Keratinocyte (primary cell): ENCODE data around the gene SPAG6. TPM values are rescaled to one million over a fixed set of nuclear protein-coding genes. Genes with fewer than 3 reads are reported as not detected.

ENCODE experiments used
- DNase-seq: peaks from one replicate; pipeline ENCODE4 v3.0.0-alpha.2; 2011; ENCODE audit warnings: low read depth, missing footprints, low spot score
- FAIRE-seq: peaks from 2 replicates; lab custom pipeline; 2011; peaks lifted over from hg19 to GRCh38; lab: Jason Lieb, UNC
- H2AFZ ChIP-seq: 2 replicates; pipeline ENCODE4 v1.6.0; 2012; ENCODE audit warnings: low read length, control low read depth, inconsistent platforms; ENCODE audit not compliant: control insufficient read depth
- H3K27ac ChIP-seq: 2 replicates; pipeline ENCODE4 v1.5.1; 2011; ENCODE audit warnings: low read length; ENCODE audit not compliant: control insufficient read depth, insufficient read depth
- H3K27me3 ChIP-seq: 3 replicates; pipeline ENCODE4 v1.6.0; 2011; ENCODE audit warnings: low read length; ENCODE audit not compliant: control insufficient read depth, insufficient read depth; ENCODE audit errors: extremely low read depth
- H3K36me3 ChIP-seq, 2 experiments: 2 replicates in 1 of 2; 3 replicates in 1 of 2; pipeline ENCODE4 v1.5.1; 2011; ENCODE audit warnings: low read length in 2 of 2, mild to moderate bottlenecking in 1 of 2; ENCODE audit not compliant: control insufficient read depth in 2 of 2, insufficient read depth in 2 of 2; ENCODE audit errors: extremely low read depth in 1 of 2
- H3K4me1 ChIP-seq: 3 replicates; pipeline ENCODE4 v1.5.1; 2011; ENCODE audit warnings: low read length; ENCODE audit not compliant: control insufficient read depth, insufficient read depth; ENCODE audit errors: extremely low read depth
- H3K4me2 ChIP-seq: 3 replicates; pipeline ENCODE4 v1.6.0; 2011; ENCODE audit warnings: low read depth, low read length; ENCODE audit not compliant: control insufficient read depth, insufficient read depth; ENCODE audit errors: extremely low read depth
- H3K4me3 ChIP-seq, 3 experiments: fragments of 200-600 bp in 1 of 3; sonication (generic) in 1 of 3; 2 replicates in 2 of 3; 3 replicates in 1 of 3; pipeline ENCODE4 v1.5.1; 2011 to 2016; ENCODE audit warnings: low read length in 3 of 3, mild to moderate bottlenecking in 3 of 3, control low read depth in 2 of 3, inconsistent platforms in 1 of 3, low read depth in 1 of 3, mixed read lengths in 1 of 3, mixed run types in 1 of 3, moderate library complexity in 1 of 3; ENCODE audit not compliant: control insufficient read depth in 2 of 3, insufficient read depth in 2 of 3; ENCODE audit errors: extremely low read depth in 1 of 3
- H3K79me2 ChIP-seq: 2 replicates; pipeline ENCODE4 v1.6.0; 2012; ENCODE audit warnings: low read length; ENCODE audit not compliant: control insufficient read depth, insufficient read depth
- H3K9ac ChIP-seq: 3 replicates; pipeline ENCODE4 v1.6.0; 2011; ENCODE audit warnings: low read length; ENCODE audit not compliant: control insufficient read depth, insufficient read depth; ENCODE audit errors: extremely low read depth
- H3K9me1 ChIP-seq: 3 replicates; pipeline ENCODE4 v1.6.0; 2011; ENCODE audit warnings: low read length; ENCODE audit not compliant: control insufficient read depth, insufficient read depth; ENCODE audit errors: extremely low read depth
- H3K9me3 ChIP-seq: 2 replicates; pipeline ENCODE4 v1.5.1; 2012; ENCODE audit warnings: low read depth, low read length; ENCODE audit not compliant: control insufficient read depth
- H4K20me1 ChIP-seq: 3 replicates; pipeline ENCODE4 v1.6.0; 2011; ENCODE audit warnings: low read length; ENCODE audit not compliant: control insufficient read depth, insufficient read depth; ENCODE audit errors: extremely low read depth
- EZH2 ChIP-seq: IDR thresholded peaks from one replicate; pipeline ENCODE4 v1.6.1; 2012; ENCODE audit warnings: inconsistent platforms, mild to moderate bottlenecking, low read length, moderate library complexity
- dilution Hi-C: fragments of 300-500 bp; cut with MboI; formaldehyde crosslinking; loops from one replicate; pipeline ENCODE4 v1.7.0; 2020; ENCODE audit warnings: low sequenced_read_pairs; ENCODE audit not compliant: extremely low pct_ligation_motif_present
- polyA plus RNA-seq, 5 experiments: library from polyadenylated mRNA; depleted of rRNA in 3 of 5; stranded (reverse) in 3 of 5; stranded (forward) in 1 of 5; unstranded in 1 of 5; fragments of >200 nt; gene quantifications; 1 replicate in 1 of 5; 2 replicates in 3 of 5; 3 replicates in 1 of 5; pipeline versions ENCODE4 v1.2.1 to v1.2.3, GENCODE V29; 2011 to 2012; ENCODE audit warnings: missing spikeins in 2 of 5, low read depth in 1 of 5, low replicate concordance in 1 of 5
- TF ChIP-seq, protein P1 (sequence below), 3 experiments: IDR thresholded peaks in 1 of 3; conservative IDR thresholded peaks in 1 of 3; optimal IDR thresholded peaks in 1 of 3; 2 replicates in 2 of 3; 3 replicates in 1 of 3; pipeline versions ENCODE3 to v1.5.1; 2011; ENCODE audit warnings: low read length in 3 of 3, mild to moderate bottlenecking in 3 of 3, moderate library complexity in 2 of 3, control low read depth in 1 of 3, inconsistent platforms in 1 of 3; ENCODE audit not compliant: insufficient read depth in 2 of 3; ENCODE audit errors: extremely low read depth in 1 of 3

SPAG6 gene
- polyA plus RNA-seq, 1 donor (not counting 4 experiments of a cell fraction or from before 2014, with no cell fraction given) = not detected

DNA sequence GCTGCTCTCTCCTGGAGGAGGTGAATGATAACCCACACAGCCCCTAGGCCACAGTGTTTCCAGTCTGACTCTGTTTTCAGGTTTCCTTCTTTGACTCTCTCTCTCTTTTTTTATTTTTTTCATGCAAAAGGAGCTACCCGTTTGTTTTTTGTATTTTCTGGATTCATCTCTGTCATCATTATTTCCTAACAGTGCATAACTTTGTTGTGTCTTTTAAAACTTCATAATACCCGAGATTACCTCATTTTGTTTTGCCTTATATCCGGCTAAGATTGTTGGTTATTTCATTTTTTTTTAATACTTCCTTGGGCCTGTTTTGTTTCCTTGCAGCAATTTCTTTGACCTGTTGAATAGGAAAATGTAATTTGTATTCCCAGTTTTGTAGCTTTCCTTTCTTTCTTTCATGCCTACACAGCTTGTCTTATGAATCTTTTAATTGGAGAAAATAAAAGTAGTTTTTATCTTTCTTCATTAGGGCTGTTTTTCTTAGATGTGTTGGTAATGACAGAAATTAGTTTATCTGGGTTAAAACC lies 72.5 kb downstream of the SPAG6 start:
- Histone ChIP-seq H3K4me2 (no peak overlapping the region), H3K79me2 (no peaks in the 10 kb centered on the region), H3K36me3 (no peaks in the 10 kb centered on the region), H3K27me3 (no peaks in the 10 kb centered on the region), H2AFZ (no peak overlapping the region), H3K9ac (no peak overlapping the region), H3K27ac (no peak overlapping the region), H3K9me3 (no peaks in the 10 kb centered on the region), H4K20me1 (no peaks in the 10 kb centered on the region), H3K4me1 (no peaks in the 10 kb centered on the region), H3K4me3 (no peak overlapping the region), H3K9me1 (no peaks in the 10 kb centered on the region)
- FAIRE-seq (no peak), DNase-seq (no peak)
- dilution Hi-C loops = no loop called here
- no peak for TF ChIP-seq EZH2
- TF ChIP-seq, protein P1, sequence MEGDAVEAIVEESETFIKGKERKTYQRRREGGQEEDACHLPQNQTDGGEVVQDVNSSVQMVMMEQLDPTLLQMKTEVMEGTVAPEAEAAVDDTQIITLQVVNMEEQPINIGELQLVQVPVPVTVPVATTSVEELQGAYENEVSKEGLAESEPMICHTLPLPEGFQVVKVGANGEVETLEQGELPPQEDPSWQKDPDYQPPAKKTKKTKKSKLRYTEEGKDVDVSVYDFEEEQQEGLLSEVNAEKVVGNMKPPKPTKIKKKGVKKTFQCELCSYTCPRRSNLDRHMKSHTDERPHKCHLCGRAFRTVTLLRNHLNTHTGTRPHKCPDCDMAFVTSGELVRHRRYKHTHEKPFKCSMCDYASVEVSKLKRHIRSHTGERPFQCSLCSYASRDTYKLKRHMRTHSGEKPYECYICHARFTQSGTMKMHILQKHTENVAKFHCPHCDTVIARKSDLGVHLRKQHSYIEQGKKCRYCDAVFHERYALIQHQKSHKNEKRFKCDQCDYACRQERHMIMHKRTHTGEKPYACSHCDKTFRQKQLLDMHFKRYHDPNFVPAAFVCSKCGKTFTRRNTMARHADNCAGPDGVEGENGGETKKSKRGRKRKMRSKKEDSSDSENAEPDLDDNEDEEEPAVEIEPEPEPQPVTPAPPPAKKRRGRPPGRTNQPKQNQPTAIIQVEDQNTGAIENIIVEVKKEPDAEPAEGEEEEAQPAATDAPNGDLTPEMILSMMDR (optimal IDR thresholded peaks at IDR 0.05 in 1 of 3, IDR thresholded peaks at IDR 0.05 in 1 of 3, conservative IDR thresholded peaks at IDR 0.05 in 1 of 3; ENCODE audit: extremely low read depth in 1 of 3, insufficient read depth in 2 of 3, low read length in 3 of 3) = no peak

DNA sequence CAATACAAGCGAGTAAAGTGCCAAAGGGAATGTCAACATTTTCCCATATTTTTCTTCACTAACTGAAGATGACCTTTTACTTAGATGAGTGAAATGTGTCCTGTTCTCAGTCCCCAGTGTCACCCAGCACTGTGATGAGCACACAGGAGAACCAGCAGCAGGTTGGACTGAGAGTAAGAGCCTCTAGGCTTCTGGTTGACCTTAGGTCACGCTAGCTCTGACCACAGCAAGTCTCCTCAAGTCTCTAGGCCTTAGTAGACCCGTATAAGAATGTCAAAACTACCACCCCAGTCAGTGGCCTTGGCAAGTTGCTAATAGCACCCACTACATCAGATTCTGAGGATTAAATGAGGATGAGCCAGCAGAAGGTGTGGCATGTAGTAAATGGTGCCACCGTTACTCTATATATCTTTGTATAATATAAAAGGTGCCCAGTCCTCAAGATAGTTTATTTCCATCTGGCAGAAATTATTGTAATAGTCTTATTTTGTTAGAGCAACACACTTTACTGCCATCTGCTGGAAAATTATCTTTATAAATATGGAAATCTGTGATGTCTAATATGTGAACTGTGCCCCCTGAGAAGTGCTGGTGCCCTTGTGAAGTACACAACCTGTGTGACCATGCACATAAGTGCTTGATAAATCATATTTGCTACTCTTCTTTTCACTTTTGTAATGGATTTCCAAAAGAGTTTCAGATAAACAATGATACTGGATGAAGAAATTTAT lies 75.7 kb downstream of the SPAG6 start:
- FAIRE-seq (no peak), DNase-seq (no peak)
- Histone ChIP-seq H3K9me1 (no peaks in the 10 kb centered on the region), H3K79me2 (no peaks in the 10 kb centered on the region), H3K27ac (no peak overlapping the region), H3K9me3 (no peaks in the 10 kb centered on the region), H3K36me3 (no peaks in the 10 kb centered on the region), H3K4me2 (no peak overlapping the region), H3K4me3 (no peak overlapping the region), H3K4me1 (no peaks in the 10 kb centered on the region), H3K27me3 (no peaks in the 10 kb centered on the region), H4K20me1 (no peaks in the 10 kb centered on the region), H3K9ac (no peak overlapping the region), H2AFZ (no peak overlapping the region)
- dilution Hi-C loops = no loop called here
- no peak for TF ChIP-seq EZH2
- TF ChIP-seq, protein P1 (optimal IDR thresholded peaks at IDR 0.05 in 1 of 3, IDR thresholded peaks at IDR 0.05 in 1 of 3, conservative IDR thresholded peaks at IDR 0.05 in 1 of 3; ENCODE audit: extremely low read depth in 1 of 3, insufficient read depth in 2 of 3, low read length in 3 of 3) = no peak
